ENCODE results near the gene HPF1. TPM values are rescaled to one million over a fixed set of nuclear protein-coding genes. Genes with fewer than 3 reads are reported as not detected.

The HPF1 gene
- polyA plus RNA-seq, 3 donors = 10.2 to 29.9 (median 25.1) TPM

DNA sequence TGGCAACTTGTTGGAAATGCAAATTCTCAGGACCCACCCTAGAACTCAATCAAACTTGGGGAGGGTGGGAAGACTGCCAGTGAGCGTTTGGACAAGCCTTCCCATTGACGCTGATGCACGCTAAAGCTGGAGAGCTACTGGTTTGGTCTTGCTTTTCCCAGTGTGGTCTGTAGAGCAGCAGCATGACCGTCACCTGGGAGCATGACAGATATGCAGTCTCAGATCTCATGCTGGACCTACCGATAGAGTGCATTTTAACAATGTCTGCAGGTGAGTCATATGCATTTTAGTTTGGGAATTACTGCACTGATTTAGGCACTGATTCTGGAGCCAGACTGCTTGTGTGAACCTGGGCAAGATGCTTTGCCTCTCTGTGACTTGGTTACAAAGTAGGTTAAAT lies 27.2 kb downstream of the HPF1 start:
- no peaks in the 10 kb centered on the region for H3K79me2 ChIP-seq (ENCODE audit: insufficient read depth, low read length)
- no peaks in the 10 kb centered on the region for H3K4me1 ChIP-seq (ENCODE audit: control insufficient read depth in 1 of 2, insufficient read depth in 2 of 2, low read length in 2 of 2)
- no peak for TF ChIP-seq CTCF (IDR thresholded peaks at IDR 0.05)
- Mint-ChIP-seq H3K9me3 (no peaks in the 10 kb centered on the region), H3K36me3 (peaks cover 35 to 58% of the 10 kb centered on the region in 2 donors), H3K4me3 (no peak overlapping the region), H3K27ac (no peak overlapping the region), H3K27me3 (ENCODE audit: low read depth in 3 of 3) (no peaks in the 10 kb centered on the region), H3K4me1 (no peaks in the 10 kb centered on the region)
- H3K9me3 ChIP-seq (replicated peaks in 1 of 2; ENCODE audit: control insufficient read depth in 1 of 2, insufficient read depth in 1 of 2, low read length in 2 of 2) = no peaks in the 10 kb centered on the region
- no peak overlapping the region for H3K4me3 ChIP-seq (replicated peaks in 1 of 3; ENCODE audit: low read depth in 2 of 3, low read length in 3 of 3)
- whole genome bisulfite sequencing (ENCODE audit: insufficient coverage) = 100% methylated on average over 5 of the region's 5 CpGs
- H3K9ac ChIP-seq (ENCODE audit: insufficient read depth, low read length, poor library complexity, severe bottlenecking) = no peak overlapping the region
- H2AFZ ChIP-seq (ENCODE audit: insufficient read depth, low read depth, low read length, poor library complexity, severe bottlenecking) = no peak overlapping the region
- no peak for DNase-seq
- no peaks in the 10 kb centered on the region for H4K20me1 ChIP-seq (ENCODE audit: insufficient read depth, low read length)
- no peak overlapping the region for H3K4me2 ChIP-seq (replicated peaks; ENCODE audit: extremely low read depth, low read length, poor library complexity, severe bottlenecking)
- H3K27me3 ChIP-seq (ENCODE audit: control insufficient read depth in 2 of 2, insufficient read depth in 2 of 2, low read length in 2 of 2) = no peaks in the 10 kb centered on the region
- intact Hi-C loops (cut with micrococcal nuclease) = no loop called here
- H3K36me3 ChIP-seq (replicated peaks in 1 of 2; ENCODE audit: control insufficient read depth in 1 of 2, insufficient read depth in 2 of 2, low read length in 2 of 2) = peaks cover 17 to 60% of the 10 kb centered on the region in 2 donors
- H3K27ac ChIP-seq (ENCODE audit: low read depth in 1 of 2, low read length in 2 of 2) = no peak overlapping the region

DNA sequence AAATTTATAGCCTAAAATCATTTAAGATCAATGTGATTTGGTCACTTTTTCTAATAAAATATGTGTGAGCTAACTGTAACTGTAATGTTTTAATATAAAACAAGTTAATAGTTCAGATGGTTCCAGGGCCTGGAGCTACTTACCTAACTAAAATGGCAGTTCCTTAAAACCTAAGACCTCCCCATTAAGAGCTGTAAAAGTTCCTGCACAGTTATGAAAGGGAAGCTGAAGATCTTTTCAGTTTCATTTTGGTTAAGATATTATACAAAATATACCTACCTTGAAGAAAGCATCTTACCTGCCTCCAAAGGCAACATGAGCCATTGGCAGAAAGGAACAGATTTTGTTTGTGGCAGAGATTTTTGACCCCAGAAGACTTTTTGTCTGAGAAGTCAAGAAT lies 30.1 kb downstream of the HPF1 start:
- Mint-ChIP-seq H3K9me3 (no peaks in the 10 kb centered on the region), H3K27me3 (ENCODE audit: low read depth in 3 of 3) (no peaks in the 10 kb centered on the region), H3K4me3 (no peak overlapping the region), H3K36me3 (peaks cover 24 to 48% of the 10 kb centered on the region in 2 donors), H3K4me1 (no peaks in the 10 kb centered on the region), H3K27ac (no peak overlapping the region)
- intact Hi-C loops (cut with micrococcal nuclease) = no loop called here
- Histone ChIP-seq H3K9me3 (replicated peaks in 1 of 2; ENCODE audit: control insufficient read depth in 1 of 2, insufficient read depth in 1 of 2, low read length in 2 of 2) (no peaks in the 10 kb centered on the region), H3K27me3 (ENCODE audit: control insufficient read depth in 2 of 2, insufficient read depth in 2 of 2, low read length in 2 of 2) (no peaks in the 10 kb centered on the region), H3K79me2 (ENCODE audit: insufficient read depth, low read length) (no peaks in the 10 kb centered on the region), H3K4me1 (ENCODE audit: control insufficient read depth in 1 of 2, insufficient read depth in 2 of 2, low read length in 2 of 2) (no peaks in the 10 kb centered on the region), H4K20me1 (ENCODE audit: insufficient read depth, low read length) (no peaks in the 10 kb centered on the region), H3K27ac (ENCODE audit: low read depth in 1 of 2, low read length in 2 of 2) (peak overlapping the region in 1 of 2 donors; percentile 41), H3K9ac (ENCODE audit: insufficient read depth, low read length, poor library complexity, severe bottlenecking) (no peak overlapping the region), H3K36me3 (replicated peaks in 1 of 2; ENCODE audit: control insufficient read depth in 1 of 2, insufficient read depth in 2 of 2, low read length in 2 of 2) (peaks cover 15 to 57% of the 10 kb centered on the region in 2 donors), H3K4me3 (replicated peaks in 1 of 3; ENCODE audit: low read depth in 2 of 3, low read length in 3 of 3) (no peak overlapping the region), H3K4me2 (replicated peaks; ENCODE audit: extremely low read depth, low read length, poor library complexity, severe bottlenecking) (no peak overlapping the region), H2AFZ (ENCODE audit: insufficient read depth, low read depth, low read length, poor library complexity, severe bottlenecking) (no peak overlapping the region)
- no peak for TF ChIP-seq CTCF (IDR thresholded peaks at IDR 0.05)
- no peak for DNase-seq
